Mucosa of gallbladder (tissue), 1 donor: ENCODE data around the gene ISG15. TPM values are rescaled to one million over a fixed set of nuclear protein-coding genes. Genes with fewer than 3 reads are reported as not detected.
A peak's percentile ranks its signal among the peaks of the same experiment; 100 is the strongest.
"Not testable (repeated sequence)": the region's sequence is repeated elsewhere in the genome, so short reads cannot be mapped to it uniquely, and the experiment has no call there.

ENCODE experiments used
- DNase-seq: peaks from one replicate; pipeline ENCODE4 v3.0.0-alpha.2; 2020; ENCODE audit warnings: low spot score
- total RNA-seq: library from RNA; stranded (reverse); gene quantifications from one replicate; pipeline ENCODE4 v1.2.1, GENCODE V29; 2021
- donor health status: DM: no; HTN: no; CAD: no.

Gene ISG15
- total RNA-seq, 1 donor from 2014 or later: 41.5 TPM

DNA sequence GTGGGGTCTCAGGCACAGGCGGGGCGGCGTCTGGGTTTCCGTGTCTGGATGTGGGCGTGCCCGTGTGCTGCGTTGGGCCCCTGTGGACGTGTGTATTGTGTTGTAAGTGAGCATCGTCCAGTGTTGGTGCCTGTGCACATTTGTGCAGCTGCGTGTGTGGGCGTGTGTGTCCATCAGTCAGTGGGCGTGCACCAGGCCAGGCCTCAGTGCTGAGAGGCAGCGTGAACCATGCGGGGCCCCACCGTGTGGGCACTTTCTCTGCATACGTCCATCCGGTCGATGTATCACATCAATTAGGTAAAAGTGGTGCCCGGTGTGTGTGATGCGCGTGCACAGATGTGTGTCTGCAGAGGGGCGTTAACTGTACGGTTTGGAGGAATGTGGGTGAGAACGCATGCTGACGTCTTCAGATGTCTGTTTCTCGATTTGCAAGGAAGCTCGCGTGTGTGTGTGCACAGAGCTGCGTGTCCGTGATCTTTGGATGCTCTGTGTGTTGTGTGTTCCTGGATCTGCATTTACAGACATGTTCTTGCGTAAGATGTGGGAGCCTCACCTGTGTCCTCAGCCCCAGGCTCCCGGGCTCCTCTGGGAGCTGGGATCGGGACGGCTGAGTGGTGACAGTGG lies 31.3 kb downstream of the ISG15 start:
- no peak for DNase-seq

GRCh38 chr1:1045129-1045528 lies 31.8 kb downstream of the ISG15 start:
- no peak for DNase-seq

- DNase-seq: no peak
Observed at GRCh38 chr1:1046243-1046642, 32.9 kb downstream of the ISG15 start.

- DNase-seq: no peak
Observed at GRCh38 chr1:1046767-1047166, 33.5 kb downstream of the ISG15 start.

DNA sequence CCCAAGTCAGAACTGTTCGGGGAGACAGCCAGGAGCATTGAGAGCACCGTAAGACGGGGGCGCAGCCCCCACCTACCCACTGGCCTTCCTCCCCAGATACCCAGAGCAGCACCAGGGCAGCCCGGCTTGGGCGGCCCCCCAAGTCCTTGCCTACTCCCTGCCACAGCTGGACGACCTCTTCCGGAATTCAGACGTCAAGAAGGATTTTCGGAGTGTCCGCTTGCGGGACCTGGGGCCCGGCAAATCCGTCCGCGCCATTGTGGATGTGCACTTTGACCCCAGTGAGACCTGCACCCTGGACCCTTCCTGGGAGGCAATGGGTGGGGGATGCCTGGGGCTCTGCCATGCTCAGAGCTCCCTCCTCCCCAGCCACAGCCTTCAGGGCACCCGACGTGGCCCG lies 34.1 kb downstream of the ISG15 start:
- no peak for DNase-seq

DNA sequence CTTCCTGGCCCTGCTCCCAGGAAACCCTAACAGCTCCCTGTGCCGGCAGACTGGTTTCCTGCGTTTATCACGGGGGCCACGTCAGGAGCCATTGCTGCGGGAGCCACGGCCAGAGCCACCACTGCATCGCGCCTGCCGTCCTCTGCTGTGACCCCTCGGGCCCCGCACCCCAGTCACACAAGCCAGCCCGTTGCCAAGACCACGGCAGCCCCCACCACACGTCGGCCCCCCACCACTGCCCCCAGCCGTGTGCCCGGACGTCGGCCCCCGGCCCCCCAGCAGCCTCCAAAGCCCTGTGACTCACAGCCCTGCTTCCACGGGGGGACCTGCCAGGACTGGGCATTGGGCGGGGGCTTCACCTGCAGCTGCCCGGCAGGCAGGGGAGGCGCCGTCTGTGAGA lies 34.7 kb downstream of the ISG15 start:
- no peak for DNase-seq

GRCh38 chr1:1048765-1049164 lies 35.5 kb downstream of the ISG15 start:
- DNase-seq: peak; percentile 58

- no peak for DNase-seq
Observed at GRCh38 chr1:1049318-1050165, 36.2 kb downstream of the ISG15 start.

GRCh38 chr1:1050577-1051052 lies 37.3 kb downstream of the ISG15 start:
- peak; percentile 61 for DNase-seq

DNA sequence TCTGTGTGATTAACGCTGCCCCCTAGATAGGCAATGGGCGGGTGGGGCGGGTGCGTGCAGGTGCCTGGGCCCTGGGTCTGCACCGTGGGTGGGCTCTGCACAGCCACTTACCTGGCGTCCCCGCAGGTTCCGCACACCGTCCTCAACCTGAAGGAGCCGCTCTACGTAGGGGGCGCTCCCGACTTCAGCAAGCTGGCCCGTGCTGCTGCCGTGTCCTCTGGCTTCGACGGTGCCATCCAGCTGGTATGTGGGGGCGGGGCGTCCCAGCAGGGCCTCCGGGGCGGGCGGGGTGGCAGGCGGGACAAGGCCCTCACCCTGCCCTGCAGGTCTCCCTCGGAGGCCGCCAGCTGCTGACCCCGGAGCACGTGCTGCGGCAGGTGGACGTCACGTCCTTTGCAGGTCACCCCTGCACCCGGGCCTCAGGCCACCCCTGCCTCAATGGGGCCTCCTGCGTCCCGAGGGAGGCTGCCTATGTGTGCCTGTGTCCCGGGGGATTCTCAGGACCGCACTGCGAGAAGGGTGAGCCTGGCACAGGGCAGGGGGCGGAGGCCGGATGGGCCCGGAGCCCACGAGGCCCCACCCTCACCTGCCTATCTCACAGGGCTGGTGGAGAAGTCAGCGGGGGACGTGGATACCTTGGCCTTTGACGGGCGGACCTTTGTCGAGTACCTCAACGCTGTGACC lies 38.0 kb downstream of the ISG15 start:
- DNase-seq: no peak

DNA sequence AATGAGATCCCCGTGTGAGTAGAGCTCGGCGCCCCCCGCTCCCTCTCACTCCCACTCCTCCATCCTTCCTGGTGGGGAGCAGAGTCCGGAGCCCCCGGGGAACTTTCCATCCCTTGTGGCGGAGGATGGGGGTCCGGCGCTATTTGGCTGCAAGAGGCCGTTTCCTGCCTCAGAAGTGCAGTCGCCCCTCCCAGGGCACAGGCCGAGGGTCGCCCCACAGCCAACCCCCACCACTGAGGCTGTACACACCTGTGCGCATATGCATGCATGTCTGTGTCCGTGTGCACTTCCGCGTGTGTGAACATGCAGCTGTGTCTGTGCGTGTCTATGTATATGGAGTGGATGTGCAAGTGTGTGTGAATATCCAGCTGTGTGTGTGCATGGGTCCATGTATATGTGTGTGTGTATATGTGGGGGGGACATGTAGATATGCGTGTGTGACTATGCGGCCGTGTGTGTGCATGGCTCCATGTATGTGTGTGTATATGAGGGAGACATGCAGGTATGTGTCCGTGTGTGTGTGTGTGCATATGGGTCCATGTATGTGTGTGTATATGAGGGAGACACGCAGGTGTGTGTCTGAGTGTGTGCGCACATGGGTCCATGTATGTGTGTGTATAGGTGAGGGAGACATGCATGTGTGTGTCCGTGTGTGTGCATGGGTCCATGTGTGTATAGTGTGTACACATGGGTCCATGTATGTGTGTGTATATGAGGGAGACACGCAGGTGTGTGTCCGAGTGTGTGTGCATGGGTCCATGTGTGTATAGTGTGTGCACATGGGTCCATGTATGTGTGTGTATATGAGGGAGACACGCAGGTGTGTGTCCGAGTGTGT lies 38.9 kb downstream of the ISG15 start:
- DNase-seq: no peak

DNA sequence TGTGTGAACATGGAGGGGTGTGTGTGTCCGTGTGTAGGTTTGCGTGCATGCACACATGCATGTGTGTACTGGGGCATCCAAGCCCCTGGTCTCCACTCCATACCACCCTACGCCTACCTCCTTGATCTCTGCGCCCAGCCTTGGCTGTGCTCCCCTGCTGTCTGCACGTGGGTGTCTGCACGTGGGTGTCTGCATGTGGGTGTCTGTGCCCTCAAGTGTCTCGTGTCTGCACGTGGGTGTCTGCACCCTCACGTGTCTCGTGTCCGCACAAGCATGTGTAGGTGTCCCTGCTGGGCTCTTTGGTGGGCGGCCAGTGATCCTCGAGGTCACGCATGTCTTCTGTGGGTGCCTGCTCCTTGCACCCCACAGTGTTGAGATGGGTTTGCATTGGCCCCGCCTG lies 39.7 kb downstream of the ISG15 start:
- DNase-seq: no peak

GRCh38 chr1:1053682-1054081 lies 40.4 kb downstream of the ISG15 start:
- DNase-seq: no peak

DNA sequence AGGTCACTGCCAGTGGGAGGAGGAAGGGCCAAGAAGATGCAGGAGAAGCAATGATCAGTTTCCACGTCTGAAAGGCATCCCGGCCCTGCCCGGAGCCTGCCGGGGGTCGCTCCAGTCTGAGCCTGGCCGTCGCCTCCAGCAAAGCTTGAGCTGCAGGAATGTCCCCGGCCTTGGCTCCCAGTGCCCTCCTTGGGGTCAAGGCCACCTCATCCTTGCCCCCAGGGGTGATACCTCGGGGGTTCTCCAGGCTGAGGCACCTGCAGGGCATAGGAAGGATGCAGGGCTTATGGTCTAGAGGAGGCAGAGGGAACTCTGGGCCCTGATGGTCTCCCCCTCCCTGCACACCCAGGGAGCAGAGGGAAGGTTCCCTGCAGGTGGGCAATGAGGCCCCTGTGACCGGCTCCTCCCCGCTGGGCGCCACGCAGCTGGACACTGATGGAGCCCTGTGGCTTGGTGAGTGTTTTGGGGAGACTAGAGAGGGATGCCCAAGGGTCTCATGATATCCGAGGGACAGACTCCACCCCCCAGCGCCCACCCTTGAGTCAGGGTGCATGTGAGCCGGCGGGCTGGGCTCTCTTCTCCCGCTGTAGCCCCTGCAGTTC lies 40.9 kb downstream of the ISG15 start:
- DNase-seq: no peak

GRCh38 chr1:1054971-1055370 lies 41.7 kb downstream of the ISG15 start:
- no peak for DNase-seq

DNA sequence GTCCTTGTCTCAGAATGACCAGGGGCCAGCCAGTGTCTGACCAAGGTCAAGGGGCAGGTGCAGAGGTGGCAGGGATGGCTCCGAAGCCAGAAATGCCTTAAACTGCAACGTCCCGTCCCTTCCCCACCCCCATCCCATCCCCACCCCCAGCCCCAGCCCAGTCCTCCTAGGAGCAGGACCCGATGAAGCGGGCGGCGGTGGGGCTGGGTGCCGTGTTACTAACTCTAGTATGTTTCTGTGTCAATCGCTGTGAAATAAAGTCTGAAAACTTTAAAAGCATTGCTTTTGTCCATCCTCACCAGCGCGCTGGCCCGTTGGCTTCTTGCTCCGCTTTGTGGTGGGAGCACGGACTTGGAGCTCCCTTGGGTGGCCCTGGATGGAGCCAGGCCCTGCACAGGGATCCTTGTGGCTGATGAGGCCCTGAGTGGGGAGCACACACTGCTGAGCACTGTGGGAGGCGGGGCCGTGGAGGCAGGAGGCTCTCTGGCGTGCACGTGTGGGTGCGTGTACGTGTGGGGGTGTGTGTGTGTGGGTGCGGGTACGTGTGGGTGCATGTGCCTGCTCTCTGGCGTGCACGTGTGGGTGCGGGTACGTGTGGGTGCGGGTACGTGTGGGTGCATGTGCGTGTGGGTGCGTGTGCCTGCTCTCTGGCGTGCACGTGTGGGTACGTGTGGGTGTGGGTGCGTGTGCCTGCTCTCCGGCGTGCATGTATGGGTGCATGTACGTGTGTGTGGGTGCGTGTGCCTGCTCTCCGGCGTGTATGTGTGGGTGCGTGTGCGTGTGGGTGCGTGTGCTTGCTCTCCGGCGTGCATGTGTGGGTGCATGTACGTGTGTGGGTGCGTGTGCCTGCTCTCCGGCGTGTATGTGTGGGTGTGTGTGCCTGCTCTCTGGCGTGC lies 42.8 kb downstream of the ISG15 start:
- no peak for DNase-seq

GRCh38 chr1:1057769-1058087 lies 44.4 kb downstream of the ISG15 start:
- not testable (repeated sequence) for DNase-seq

DNA sequence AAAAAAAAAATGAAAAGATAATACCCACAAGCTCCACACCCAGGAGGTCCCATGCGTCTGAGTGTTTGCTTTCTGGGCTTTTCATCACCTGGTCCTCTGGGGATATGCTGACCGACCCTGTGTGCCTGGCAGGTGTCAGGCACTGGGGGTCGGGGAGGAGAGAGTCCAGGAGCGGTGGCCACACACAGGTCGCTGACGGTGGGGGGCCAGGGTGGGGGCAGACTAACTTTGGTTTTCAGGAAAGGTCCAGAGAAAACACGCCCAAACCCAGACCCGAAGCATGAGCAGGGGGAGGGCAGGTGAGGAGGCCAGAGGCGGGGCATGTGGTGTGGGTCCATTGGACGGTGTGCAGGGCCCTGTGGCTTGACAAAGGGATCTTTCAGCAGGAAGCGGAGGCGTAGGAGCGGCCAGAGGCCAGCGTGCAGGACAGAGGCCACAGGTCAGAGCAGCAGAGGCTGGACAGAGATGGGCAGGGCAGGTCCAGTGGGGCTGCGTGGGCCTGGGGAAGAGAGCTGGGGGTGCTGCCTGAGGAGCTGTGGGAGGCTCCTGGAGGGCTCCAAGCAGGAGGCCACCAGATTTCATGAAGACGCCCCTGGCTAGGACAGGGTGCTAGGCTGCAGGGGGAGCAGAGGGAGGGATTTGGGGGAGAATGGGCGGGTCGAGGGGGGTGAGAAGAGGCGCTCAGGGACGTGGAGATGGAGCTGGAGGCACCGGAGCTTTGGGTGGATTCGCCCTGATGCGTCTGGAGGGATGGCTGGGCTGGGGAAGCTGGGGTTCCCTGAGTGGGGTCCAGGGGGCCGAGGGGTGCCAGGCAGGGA lies 45.0 kb downstream of the ISG15 start:
- no peak for DNase-seq

DNA sequence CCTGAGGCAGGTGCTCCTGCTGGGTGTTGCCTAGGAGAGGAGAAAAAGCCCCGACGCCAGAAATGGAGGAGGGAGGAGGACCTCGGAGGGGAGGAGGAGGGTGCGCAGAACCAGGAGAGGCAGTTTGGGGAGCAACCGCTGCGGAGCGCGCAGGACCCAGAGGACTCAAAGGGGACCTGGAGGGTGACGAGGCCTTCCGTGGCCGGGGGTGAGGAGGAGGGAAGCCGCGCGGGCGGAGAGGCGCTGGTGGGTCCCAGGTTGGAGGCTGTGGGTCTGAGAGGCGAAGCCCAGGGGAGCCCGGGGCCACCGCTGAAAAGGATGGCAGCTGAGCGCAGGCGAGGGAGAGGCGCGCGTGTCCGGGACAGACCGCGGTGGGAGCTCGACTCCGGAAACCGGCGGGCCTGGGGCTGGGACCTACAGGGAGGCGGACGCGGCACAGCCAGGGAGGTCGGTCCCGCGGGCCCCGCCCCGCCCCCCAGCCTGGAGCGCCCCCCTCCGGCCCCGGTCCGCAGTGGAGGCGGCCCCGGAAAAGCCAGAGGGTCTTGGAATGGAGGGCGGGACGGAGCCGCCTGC lies 45.7 kb downstream of the ISG15 start:
- DNase-seq: no peak
